ENCODE data around the gene PGAM5. TPM values are rescaled to one million over a fixed set of nuclear protein-coding genes. Genes with fewer than 3 reads are reported as not detected.
"Not testable (repeated sequence)": the region's sequence is repeated elsewhere in the genome, so short reads cannot be mapped to it uniquely, and the experiment has no call there.

The PGAM5 gene
- total RNA-seq, 1 donor from 2014 or later: 41.2 TPM

GRCh38 chr12:132685400-132685799, 25.2 kb upstream of the PGAM5 start:
- no peak for DNase-seq (ENCODE audit: low spot score in 2 of 2)
- no peak for TF ChIP-seq CTCF (IDR thresholded peaks at IDR 0.05)
- no peaks in the 10 kb centered on the region for H3K36me3 ChIP-seq
- intact Hi-C loops (cut with DNase I): loop anchor here (5.0 to 10.0 kb wide), 2 partner anchors 142 to 201 kb away; partner anchors contain the start of gene GOLGA3
- no peaks in the 10 kb centered on the region for H3K27me3 ChIP-seq
- H3K4me3 ChIP-seq: peak overlapping the region in 1 of 2 donors; percentile 91
- no peak overlapping the region for H3K27ac ChIP-seq
- H3K4me1 ChIP-seq: peaks cover 4 to 8% of the 10 kb centered on the region in 2 donors
- H3K9me3 ChIP-seq: no peaks in the 10 kb centered on the region

- H3K4me3 ChIP-seq: peak overlapping the region; percentile 91 to 94
- no peak for DNase-seq (ENCODE audit: low spot score in 2 of 2)
- H3K27me3 ChIP-seq: no peaks in the 10 kb centered on the region
- no peaks in the 10 kb centered on the region for H3K9me3 ChIP-seq
- H3K36me3 ChIP-seq: peaks cover 0 to 3% of the 10 kb centered on the region in 2 donors
- TF ChIP-seq CTCF (IDR thresholded peaks at IDR 0.05): no peak
- peak overlapping the region; percentile 67 to 75 for H3K27ac ChIP-seq
- intact Hi-C loops (cut with DNase I): loop anchor here (1.0 to 10.0 kb wide), 5 partner anchors 23 to 202 kb away; partner anchors contain the start of genes ANKLE2, CHFR, GOLGA3 and PGAM5
- peaks cover 4 to 19% of the 10 kb centered on the region in 2 donors for H3K4me1 ChIP-seq
Measured at GRCh38 chr12:132686825-132687210, 23.8 kb upstream of the PGAM5 start.

GRCh38 chr12:132687211-132688164, 23.2 kb upstream of the PGAM5 start, which contains the start of the genes POLE and PXMP2:
Gene POLE, minus strand, starts transcription at chr12:132687342. Its CDS starts 27 bp downstream, at chr12:132687315.
Gene PXMP2, plus strand, starts transcription at chr12:132687587. Its CDS starts 84 bp downstream, at chr12:132687671.
- Histone ChIP-seq H3K4me3 (peak within 1 kb of the TSS; percentile 91 to 94), H3K4me1 (peaks cover 4 to 19% of the 10 kb centered on the region in 2 donors), H3K27me3 (no peaks in the 10 kb centered on the region), H3K27ac (peak within 1 kb of the TSS; percentile 67 to 75), H3K36me3 (peaks cover 0 to 3% of the 10 kb centered on the region in 2 donors), H3K9me3 (no peaks in the 10 kb centered on the region)
- DNase-seq (ENCODE audit: low spot score in 2 of 2): peak; percentile 84 to 98
- peak in 1 of 3 experiments; percentile 44 for TF ChIP-seq CTCF (IDR thresholded peaks at IDR 0.05)
- intact Hi-C loops (cut with DNase I): loop anchor here (1.0 to 10.0 kb wide), 5 partner anchors 23 to 203 kb away; partner anchors contain the start of genes ANKLE2, CHFR, GOLGA3 and PGAM5

GRCh38 chr12:132689227-132689626, 21.4 kb upstream of the PGAM5 start:
- no peaks in the 10 kb centered on the region for H3K27me3 ChIP-seq
- no peaks in the 10 kb centered on the region for H3K9me3 ChIP-seq
- intact Hi-C loops (cut with DNase I): loop anchor here (5.0 to 10.0 kb wide), 2 partner anchors 138 to 204 kb away; partner anchors contain the start of gene GOLGA3
- TF ChIP-seq CTCF (IDR thresholded peaks at IDR 0.05): no peak
- H3K4me1 ChIP-seq: peaks cover 4 to 19% of the 10 kb centered on the region in 2 donors
- no peak overlapping the region for H3K27ac ChIP-seq
- no peak for DNase-seq (ENCODE audit: low spot score in 2 of 2)
- peaks cover 0 to 3% of the 10 kb centered on the region in 2 donors for H3K36me3 ChIP-seq
- peak overlapping the region in 1 of 2 donors; percentile 53 for H3K4me3 ChIP-seq

GRCh38 chr12:132690112-132690511, 20.5 kb upstream of the PGAM5 start:
- Histone ChIP-seq H3K27ac (no peak overlapping the region), H3K36me3 (peaks cover 0 to 3% of the 10 kb centered on the region in 2 donors), H3K4me1 (peaks cover 4 to 19% of the 10 kb centered on the region in 2 donors), H3K9me3 (no peaks in the 10 kb centered on the region), H3K27me3 (no peaks in the 10 kb centered on the region), H3K4me3 (no peak overlapping the region)
- intact Hi-C loops (cut with DNase I): no loop called here
- no peak for TF ChIP-seq CTCF (IDR thresholded peaks at IDR 0.05)
- DNase-seq (ENCODE audit: low spot score in 2 of 2): no peak

GRCh38 chr12:132692030-132692429, 18.6 kb upstream of the PGAM5 start:
- H3K27ac ChIP-seq; DNase-seq (ENCODE audit: low spot score in 2 of 2); H3K4me3 ChIP-seq; intact Hi-C loops (cut with DNase I); H3K27me3 ChIP-seq; H3K9me3 ChIP-seq: not testable (repeated sequence)
- H3K36me3 ChIP-seq: peaks cover 10 to 14% of the 10 kb centered on the region in 2 donors
- peaks cover 0 to 12% of the 10 kb centered on the region in 2 donors for H3K4me1 ChIP-seq

- H3K36me3 ChIP-seq: peaks cover 10 to 29% of the 10 kb centered on the region in 2 donors
- DNase-seq (ENCODE audit: low spot score in 2 of 2); H3K9me3 ChIP-seq; H3K27me3 ChIP-seq; intact Hi-C loops (cut with DNase I); H3K4me3 ChIP-seq; H3K27ac ChIP-seq: not testable (repeated sequence)
- peaks cover 0 to 12% of the 10 kb centered on the region in 2 donors for H3K4me1 ChIP-seq
Measured at GRCh38 chr12:132694888-132695287, 15.8 kb upstream of the PGAM5 start.
